ENCODE measurements around the gene SP3. TPM values are rescaled to one million over a fixed set of nuclear protein-coding genes. Genes with fewer than 3 reads are reported as not detected.
A peak's percentile ranks its signal among the peaks of the same experiment; 100 is the strongest.

Gene SP3
- total RNA-seq, 1 donor from 2014 or later = 125 TPM

GRCh38 chr2:173943738-173944137 is 21.4 kb downstream of the SP3 start:
- no peak for DNase-seq (ENCODE audit: low spot score)

GRCh38 chr2:173942861-173943523 is 22.2 kb downstream of the SP3 start:
- no peak for DNase-seq (ENCODE audit: low spot score)

GRCh38 chr2:173941567-173941966 is 23.6 kb downstream of the SP3 start:
- no peak for DNase-seq (ENCODE audit: low spot score)

DNA sequence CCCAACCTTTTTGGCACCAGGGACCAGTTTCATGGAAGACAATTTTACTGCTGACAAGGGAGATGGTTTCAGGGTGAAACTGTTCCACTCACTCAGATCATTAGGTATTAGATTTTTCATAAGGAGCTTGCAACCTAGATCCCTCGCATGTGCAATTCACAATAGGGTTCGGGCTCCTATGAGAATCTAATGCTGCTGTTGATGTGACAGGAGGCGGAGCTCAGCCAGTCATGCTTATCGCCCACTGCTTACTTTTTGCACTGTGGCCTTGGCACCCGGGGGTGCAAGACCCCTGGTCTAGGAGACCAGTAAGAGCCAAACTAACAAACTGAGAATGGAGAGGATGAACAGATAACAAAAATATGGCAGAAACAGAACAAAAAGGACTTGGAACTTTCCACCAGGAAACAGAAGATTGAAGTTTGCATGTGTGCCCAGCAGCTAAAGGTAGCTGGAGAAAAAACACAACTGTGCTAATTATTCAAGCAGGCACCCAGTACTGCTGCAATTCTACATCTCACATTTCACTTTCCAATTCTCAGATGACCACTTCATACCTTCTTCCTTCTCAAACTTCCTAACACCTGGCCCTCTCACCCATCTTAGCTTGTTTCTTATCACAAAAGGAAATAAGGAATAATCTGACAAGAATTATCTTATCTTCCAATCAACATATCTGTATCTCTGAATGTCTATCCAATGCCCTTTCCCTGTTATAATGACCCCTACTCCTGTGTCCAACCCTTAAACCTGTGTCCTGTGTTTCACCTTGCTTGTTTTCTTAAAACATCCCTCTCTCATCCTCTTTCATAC is 24.8 kb downstream of the SP3 start:
- DNase-seq (ENCODE audit: low spot score) = no peak

GRCh38 chr2:173938700-173939384 is 26.3 kb downstream of the SP3 start:
- DNase-seq (ENCODE audit: low spot score) = no peak

DNA sequence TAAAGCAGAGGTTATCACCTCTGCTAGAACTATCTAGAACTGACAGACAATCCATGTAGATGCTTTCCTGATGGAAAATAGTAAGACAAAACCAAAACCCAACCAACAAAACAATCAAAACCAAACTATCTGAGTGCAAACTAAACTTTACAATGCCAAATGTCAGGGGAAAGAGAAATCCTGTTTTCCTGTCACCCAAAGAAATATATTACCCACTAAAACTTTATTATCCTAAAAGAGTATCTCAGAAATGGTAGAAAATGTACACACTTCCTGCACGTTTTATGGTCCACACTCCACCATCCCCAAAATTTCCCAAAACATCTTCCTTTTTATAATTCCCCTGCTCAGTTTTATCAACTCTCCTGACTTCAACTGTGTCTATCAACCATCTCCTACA is 29.9 kb downstream of the SP3 start:
- DNase-seq (ENCODE audit: low spot score) = no peak

DNA sequence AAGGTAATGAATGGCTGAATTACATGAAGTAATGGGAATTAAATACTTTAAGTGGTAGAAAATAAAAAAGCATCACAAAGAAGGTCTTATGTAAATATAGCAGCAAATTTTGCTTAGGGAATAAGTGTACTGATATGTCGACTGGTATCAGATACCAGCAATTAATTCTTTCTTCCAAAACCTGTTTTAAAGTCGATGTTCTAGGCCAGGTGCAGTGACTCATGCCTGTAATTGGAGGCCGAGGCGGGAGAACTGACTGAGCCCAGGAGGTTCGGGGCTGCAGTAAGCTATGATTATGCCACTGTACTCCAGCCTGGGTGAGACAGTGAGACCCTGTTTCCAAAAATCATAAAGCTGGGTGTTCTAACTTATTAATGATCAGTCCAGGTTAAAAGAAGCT is 30.3 kb downstream of the SP3 start:
- DNase-seq (ENCODE audit: low spot score) = no peak

- DNase-seq (ENCODE audit: low spot score) = no peak
Measured at GRCh38 chr2:173931751-173932150, 33.4 kb downstream of the SP3 start.

DNA sequence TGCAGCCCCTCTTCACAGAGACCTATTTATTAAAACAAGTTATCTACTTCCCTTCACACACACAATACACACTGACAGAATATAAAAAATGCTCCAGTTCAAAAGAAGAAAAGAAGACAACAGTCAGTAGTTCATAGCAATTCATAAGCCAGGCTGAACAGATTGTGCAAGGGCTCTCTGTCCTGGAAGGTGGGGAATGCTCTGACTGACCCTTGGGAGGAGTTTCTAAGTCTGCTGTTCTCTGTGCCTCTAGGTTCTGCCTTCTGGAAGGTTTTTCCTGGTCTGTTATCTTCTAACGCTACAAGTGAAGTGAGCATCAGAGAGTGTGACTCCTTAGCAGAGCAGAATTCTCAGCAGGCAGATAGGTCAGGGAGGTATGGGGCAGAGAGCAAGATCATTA is 35.7 kb downstream of the SP3 start:
- no peak for DNase-seq (ENCODE audit: low spot score)

GRCh38 chr2:173926875-173927274 is 38.3 kb downstream of the SP3 start:
- no peak for DNase-seq (ENCODE audit: low spot score)

DNA sequence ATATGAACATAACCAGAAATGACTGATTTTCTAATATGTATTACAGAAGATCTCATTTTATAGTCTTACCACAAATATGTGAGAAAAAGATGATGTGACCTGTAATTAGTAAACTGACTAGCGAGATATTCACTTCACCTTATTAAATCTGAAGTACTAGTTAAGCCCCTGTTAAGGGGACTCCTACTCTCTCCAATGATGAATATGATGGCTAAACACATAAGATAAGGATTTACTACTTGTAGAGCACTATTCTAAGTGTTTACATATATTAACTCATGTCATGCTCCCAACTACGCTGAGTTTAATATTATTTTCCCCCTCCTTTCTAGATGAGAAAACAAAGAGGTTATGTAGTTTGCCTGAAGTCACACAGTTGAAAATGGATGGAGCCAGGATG is 40.9 kb downstream of the SP3 start:
- no peak for DNase-seq (ENCODE audit: low spot score)

DNA sequence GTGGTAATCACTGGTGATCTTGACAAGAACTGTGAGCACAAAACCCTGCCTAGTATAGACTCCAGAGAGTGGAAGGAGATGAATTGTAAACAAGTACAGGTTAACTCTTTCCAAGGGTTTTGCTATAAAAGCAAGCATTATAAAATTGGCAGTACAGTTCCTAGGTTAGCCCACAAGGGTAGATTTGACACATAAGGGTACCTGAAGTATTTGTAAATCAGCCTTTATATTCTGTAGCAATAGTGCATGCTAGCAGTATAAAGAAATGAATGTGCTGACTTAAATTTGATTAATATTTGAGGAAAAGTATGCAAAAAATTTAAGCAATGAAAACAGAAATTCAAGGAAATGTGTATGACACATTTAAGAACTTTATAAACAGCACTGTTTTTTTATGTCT is 42.4 kb downstream of the SP3 start:
- DNase-seq (ENCODE audit: low spot score) = no peak

- DNase-seq (ENCODE audit: low spot score) = no peak
Measured at GRCh38 chr2:173922068-173922467, 43.1 kb downstream of the SP3 start.

DNA sequence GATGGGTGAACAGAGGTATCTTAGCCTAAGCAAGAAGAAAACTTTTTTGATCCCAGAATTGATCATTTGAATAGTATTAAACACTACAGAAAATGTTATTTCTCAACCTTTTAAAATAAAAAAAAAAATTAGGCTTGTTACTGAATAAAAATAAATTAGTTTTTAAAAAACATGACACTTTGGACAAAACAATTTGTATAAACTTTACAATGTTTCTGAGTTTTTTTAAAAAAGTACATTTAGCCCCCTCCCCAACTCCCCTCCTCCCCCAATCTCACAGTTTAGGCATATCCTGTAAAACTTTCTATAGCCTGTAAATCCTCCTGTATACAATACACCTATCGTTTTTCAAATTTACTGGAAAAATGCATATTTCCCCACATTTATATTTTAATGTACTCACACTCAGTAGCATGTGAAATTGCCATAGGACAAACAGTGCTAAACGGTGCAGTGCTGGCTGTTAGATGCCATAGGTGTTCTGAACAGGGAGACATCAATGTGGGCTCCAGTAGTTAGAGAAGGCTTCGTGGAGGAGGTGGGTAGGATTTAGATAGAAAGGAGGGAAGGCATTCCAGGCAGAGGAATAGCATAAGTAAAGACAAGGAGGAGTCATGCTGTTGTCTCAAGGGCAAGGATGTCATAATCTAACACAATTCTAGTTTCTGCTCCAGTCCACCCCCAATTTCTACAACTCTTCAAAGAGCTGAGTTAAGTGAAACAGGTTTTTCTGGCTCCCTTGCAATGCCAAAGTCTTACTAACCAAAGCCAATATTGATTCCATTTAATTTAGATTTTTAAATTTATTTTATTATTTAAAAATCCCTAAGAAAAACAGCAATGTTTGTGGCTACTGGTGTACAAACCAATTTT is 50.9 kb downstream of the SP3 start:
- DNase-seq (ENCODE audit: low spot score) = no peak

DNA sequence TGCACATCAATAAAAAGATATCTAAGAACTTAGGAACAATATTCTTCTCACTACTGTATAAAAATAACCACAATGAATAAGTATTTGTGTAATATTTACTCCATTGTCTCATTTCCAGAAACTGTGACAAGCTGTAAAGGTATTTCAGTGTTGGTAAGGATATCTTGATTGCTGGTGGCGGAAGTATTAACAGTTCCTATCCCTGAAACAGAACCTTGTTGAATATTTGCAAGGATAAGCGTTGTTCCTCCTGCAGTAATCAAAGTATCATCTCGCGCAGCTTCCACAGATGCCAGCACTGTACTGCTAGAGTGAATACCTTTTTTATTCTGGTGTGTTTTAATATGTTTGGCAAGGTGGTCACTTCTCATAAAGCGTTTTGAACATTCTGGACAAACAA is 55.3 kb downstream of the SP3 start:
- DNase-seq (ENCODE audit: low spot score) = no peak

DNA sequence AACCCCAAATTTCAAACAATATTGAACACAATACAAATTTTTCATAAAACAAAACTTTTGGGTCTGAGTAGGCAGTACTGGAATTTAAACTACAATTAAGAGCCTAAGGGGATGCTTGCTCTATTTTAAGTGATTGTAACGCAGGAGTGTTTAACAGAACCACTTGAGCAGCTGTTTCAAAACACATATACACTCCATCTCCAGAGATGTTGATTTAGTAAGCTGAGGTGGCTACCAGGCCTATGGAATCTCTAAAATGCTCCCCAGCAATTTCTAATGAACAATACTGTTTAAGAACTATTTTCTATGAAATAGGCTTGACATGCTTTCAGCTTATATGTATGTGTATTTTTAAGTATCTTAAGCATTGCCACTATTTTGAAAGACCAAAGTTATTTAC is 58.5 kb downstream of the SP3 start:
- DNase-seq (ENCODE audit: low spot score) = no peak

DNA sequence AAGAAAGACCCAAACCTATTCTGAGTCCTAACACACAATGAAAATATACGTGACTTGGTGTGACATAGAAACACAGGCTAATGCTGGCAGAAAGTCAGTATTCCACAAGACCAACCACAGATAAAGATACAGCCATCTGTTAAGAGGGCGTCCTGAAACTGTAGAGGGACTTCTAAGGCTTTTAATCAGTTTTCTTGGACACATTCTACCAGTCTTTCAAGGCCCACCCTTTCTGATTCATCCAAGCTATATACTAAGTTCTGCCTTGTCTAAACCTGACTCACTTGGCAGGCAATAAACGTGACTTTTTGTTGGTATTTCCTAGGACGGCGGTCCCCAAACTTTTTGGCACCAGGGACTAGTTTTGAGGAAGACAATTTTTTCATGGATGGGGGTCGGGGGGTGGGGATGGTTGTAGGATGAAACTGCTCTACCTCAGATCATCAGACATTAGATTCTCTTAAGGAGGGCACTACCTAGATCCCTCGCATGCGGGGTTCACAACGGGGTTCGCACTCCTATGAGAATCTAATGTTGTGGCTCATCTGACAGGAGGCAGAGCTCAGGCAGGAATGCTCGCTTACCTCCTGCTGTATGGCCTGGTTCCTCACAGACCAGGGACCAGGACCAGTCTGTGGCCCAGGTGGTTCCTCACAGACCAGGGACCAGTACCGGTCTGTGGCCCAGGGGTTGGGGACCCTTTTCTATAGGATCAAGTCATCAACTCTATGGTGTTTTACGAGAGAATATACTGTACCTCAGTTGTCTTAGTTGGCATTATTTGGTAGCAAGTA is 61.4 kb downstream of the SP3 start:
- peak; percentile 58 for DNase-seq (ENCODE audit: low spot score)

GRCh38 chr2:173898996-173899395 is 66.2 kb downstream of the SP3 start:
- no peak for DNase-seq (ENCODE audit: low spot score)

DNA sequence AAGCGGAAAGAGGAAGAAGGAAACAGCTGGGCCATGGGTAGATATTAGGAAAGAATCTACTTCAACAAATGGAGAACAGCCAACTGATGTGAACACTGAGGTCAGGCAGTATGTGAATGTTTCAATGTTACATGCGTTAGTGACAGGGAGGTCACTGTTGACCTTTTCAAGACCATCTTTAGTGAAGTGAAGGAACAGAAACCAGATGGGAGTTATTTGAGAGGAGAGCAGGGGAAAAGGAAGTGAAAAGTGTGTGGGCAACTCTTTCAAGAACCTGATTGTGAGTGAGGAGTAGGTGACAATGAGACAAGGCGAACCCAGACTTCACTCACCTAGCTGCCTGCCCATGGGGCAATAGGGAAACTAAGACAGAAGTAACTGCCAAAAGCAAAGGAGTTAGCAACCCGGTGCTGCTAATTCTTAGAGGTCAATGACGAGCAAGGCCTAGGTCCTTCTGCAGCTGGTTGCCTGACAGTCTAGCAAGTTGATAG is 67.0 kb downstream of the SP3 start:
- no peak for DNase-seq (ENCODE audit: low spot score)

DNA sequence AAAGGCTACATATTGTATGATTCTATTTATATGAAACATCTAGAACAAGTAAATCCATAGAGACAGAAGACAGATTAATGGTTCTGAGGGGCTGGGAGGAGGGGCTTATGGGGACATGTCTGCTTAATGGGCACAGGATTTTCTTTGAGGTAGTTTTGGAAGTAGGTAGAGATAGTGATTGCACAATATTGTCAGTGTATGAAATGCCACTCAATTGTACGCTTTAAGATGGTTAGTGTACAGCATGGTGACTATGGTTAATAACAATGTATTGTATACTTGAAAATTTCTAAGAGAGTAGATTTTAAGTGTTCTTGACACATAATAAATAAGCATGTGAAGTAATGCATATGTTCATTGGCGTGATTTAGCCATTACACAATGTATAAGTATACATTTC is 68.4 kb downstream of the SP3 start:
- DNase-seq (ENCODE audit: low spot score) = no peak

- DNase-seq (ENCODE audit: low spot score) = no peak
Measured at GRCh38 chr2:173892341-173892740, 72.8 kb downstream of the SP3 start.
